GM21447 (cell line): ENCODE measurements around the gene RHOG.
"Not testable (repeated sequence)": the region's sequence is repeated elsewhere in the genome, so short reads cannot be mapped to it uniquely, and the experiment has no call there.

Source experiments
- ATAC-seq: cut with Tn5 transposase; IDR thresholded peaks from one replicate; pipeline ENCODE4 v1.9.1; 2021; ENCODE audit not compliant: unreplicated experiment

The RHOG gene

DNA sequence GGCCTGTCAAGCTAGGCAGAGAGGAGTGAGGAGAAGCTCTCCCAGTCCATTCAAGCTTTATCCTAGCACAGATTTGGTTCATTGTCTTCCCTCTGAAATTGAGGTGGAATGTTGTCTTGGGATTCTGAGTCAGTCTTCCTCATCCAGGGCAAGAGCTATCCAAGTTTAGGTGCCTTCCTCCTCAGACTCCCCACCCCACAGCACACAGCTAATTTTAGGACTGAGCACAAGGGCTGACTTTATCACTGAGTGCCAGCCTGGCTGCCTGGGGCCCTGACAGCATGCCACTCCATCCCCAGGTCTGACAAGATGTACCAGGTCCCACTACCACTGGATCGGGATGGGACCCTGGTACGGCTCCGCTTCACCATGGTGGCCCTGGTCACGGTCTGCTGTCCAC lies 29.8 kb downstream of the RHOG start:
- no peak for ATAC-seq

DNA sequence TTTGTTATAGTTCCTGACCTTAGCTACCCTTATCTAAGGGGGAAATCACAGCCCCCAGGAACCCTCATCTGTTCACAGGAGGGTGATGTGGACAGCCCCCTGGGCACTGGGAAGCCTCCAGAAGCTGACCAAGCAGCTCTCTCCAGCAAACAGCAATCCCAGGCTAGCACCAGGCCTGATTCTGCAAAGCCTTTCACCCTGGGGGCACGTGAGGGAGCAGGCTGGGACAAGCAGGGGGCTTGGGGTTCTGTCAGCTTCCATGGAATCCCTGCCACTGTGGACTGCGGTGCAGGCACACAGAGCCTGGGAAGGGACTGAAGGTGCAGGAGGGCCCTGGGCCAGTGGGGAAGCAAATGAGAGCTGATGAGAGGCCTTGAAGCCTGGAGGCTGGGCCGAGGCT lies 30.3 kb downstream of the RHOG start:
- no peak for ATAC-seq

DNA sequence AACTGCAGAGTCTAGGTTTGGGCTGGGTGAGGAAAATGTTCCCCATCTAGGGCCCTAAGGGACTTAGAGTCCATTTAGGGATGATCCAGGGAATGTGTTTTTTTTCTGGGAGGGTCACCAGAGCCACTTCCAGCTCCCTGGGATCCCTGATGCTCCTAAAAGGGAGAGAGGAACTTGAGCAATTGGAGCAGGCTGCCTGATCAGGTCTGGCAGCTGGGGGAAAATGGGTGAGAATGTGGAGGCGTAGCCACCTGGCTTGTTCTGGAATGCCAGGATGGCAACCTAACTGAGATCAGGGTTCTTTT lies 31.2 kb downstream of the RHOG start:
- no peak for ATAC-seq

DNA sequence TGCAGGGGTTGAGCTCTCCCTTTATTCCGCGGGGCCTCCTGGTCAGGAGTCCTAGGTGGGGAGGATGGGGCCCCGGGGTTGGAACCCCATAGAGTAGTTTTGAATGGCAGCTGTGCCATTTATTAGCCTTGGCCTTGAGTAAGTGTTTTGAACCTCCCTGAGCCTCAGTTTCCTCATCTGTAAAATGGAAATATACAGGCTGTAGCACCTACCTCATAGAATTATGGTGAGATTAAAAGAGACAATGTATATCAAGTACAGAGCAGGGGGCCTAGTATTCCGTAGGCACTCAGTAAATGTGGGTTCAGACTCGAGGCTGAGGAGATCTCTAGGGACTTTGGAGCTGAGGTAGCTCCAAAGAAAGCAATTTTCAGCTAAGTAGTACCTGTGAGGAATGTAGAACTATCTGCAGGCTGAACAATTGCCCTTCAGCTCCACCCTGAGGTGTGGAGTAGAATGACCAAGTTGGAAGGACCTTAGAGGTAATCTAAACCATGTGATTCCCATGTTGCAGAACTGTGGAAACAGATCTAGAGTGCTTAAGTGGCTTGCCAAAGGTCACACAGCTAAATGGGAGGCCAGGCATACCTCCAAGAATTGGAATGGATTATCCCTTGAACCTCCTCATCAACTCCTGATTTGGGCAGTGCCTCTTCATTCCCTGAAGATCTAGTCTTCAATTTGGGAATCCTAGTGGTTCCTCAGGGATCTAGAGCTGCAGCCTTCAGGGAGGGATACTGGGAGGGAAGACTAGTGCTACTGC lies 31.7 kb downstream of the RHOG start:
- ATAC-seq = peak; percentile 78

DNA sequence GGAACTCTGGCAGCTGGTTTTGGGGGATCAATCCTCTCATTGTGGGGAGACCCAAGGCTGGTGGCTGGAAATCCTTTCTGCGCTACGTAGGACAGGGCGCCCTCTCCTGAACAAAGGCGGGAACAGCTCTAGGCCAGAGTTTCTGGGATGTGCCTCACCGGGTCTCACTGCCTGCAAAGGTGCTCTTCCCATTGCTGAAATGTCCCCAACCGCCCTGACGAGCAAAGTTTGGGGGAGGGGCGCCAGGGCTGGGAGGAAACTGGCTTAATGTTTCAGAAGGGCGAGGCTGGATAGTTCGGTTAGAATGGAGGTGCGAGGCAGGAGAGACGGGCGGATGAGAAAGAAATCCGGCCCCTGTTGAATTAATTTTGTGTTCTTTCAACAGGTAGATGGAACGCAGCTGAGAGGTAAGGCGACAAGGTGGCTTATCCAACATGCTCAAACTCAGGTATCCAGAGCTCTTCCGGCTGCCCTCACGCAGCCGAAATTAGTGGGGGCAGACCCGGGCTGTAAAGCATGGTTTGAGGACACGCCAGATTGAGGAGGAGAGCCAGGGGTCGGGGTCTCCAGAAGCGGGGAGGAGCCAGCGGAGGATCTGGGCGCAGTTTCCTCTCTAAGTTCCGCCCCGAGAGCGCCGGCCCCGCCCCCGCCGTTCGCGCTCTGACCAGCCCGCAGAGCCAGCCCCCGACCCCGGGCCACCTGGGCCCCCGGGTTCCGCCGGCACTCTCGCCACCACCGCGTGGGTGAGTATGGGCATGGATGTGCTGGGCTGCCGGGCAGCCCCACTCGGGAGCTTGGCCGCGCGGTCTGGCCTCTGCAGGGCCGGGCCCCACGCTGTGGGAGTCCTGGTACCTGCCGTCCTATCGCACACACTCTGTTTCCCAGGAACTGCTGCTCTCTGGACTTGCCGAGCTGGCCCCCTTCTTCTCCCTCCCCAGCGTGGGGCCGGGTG lies 32.6 kb downstream of the RHOG start, which contains the start of gene PGAP2:
PGAP2 (plus strand) TSS at position 652 of the 952 bp plus-strand sequence. CDS start 2,700 bp downstream, outside the sequence.
- ATAC-seq = peak; percentile 66

DNA sequence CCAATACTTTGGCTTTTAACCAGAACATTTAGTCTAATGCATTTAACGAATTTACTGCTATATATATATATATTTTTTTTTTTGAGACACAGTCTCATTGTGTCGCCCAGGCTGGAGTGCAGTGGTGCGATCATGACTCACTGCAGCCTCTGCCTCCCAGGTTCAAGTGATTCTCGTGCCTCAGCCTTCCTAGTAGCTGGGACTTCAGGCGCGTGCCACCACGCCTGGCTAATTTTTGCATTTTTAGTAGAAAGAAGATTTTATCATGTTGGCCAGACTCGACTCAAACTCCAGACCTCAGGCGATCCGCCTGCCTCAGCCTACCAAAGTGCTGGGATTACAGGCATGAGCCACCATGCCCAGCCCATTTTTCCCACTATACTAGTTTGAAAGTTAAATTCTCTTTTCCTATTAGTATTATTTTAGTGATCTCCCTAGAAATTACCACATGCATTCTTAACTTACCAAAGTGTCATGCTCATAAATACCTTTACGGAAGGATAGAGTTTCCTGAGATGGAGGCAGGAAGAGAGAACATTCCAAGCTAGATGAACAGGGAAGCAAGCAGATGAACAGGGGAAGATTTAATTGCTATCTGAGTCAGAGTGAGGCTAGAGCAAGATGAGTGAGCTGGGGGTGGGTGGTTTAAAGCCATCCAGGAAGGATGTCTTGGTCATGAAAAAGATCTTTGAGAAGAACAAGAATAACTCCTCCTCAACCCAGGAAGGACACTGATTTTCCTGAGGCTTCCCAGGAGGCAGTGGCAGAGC lies 36.8 kb downstream of the RHOG start:
- ATAC-seq = no peak

DNA sequence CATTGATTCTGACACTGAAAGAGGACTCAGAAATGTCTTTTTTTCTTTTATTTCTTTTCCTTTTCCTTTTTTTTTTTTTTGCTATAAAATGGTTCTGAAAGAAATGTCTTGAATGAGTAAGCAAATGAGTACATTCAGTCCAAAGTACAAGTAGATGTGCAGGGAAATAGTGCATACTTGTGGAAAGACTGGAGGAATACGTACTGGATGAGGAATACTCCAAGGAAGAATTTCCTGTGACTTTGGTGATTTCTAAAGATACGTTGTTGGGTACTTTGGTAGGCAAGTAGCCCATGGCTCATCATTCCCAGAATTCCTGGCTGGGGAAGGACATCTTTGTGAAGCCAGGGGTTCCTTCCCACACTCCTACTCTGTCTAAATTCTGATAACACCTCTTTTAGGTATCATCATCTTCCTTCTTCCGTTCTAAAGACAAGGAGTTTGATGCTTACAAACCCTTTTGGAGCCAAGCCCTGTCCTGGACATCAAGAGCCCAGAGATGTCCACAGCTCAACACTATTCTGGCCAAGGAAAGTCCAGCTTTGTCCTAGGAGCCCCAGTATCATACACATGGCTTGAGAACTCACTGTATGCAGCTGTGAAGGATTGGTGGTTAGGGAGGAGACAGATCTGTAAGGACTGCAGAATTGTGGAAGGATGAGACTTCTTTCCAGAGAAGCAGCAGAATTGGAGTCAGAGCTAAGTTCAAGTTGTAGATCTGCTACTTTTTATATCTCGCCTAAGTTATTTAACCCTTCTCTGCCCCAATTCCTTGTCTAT lies 38.6 kb downstream of the RHOG start:
- no peak for ATAC-seq

DNA sequence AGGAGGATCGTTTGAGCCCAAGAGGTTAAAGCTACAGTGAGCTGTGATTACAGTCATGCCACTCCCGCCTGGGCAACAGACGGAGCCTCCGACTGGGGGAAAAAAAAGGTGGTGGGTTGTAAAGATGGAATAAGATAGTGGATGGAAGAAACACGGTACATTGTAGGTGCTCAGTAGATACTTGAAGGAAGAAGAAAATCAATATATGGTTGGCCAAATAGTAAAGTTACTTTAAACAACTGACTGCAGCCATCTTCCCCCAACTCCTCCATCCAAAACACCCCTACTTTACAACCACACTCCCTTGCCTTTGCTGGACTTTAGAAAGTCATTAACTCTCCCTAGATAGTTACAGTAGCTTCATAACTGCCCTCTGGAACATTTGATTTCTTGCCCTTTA lies 40.9 kb downstream of the RHOG start:
- ATAC-seq = no peak

DNA sequence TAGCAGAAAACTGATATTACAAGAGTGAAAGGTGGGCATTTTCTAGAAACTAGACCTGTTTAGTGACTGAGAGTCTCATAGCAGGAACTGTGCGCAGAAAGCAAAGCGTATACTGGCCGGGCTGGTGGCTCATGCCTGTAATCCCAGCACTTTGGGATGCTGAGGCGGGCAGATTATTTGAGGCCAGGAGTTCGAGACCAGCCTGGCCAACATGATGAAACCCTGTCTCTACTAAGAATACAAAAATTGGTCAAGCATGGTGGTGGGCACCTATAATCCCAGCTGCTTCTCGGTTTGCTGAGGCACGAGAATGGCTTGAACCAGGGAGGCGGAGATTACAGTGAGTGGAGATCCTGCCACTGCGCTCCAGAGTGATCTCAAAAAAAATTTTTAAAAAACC lies 41.6 kb downstream of the RHOG start:
- ATAC-seq = no peak

DNA sequence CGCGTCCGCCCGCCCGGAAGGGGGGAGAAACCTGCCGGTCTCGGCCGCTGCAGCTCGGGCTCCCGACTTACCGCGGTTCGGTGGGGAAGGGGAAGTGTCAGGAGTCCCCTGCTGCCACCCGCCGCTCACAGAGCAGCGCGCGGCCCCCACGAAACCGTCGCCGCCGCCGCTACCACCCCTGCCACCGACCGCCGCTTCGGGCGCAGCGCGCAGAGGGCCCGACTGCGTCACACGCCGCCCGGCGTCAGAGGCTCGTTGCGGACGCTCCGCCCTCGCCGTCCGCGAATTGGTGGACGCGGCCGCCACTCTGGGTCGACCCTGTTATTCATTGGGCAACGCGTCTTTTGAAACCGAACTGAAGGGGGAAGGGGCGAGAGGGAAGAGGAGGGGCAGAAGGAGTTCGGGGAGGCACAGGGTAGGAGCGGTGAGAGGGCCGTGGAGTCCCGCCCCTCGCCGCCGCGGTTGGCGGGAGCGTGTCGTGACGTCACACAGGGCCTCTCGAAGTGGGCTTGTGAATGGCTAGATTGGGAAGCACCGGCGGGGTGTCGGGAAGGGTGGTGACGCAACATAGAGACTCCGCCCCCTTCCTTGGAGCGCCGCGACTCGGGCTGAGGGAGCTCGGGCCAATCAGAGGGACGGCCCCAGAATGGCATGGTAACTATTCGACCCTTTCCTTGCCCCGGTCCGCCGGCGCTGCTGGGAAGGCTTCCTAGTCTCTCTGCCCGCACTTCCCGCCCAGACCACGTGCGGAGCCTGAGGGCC lies 43.2 kb downstream of the RHOG start, which contains the start of gene NUP98:
NUP98 (minus strand) TSS at position 226 of the 762 bp plus-strand sequence. CDS start 15,437 bp downstream, outside the sequence.
- peak; percentile 89 for ATAC-seq

DNA sequence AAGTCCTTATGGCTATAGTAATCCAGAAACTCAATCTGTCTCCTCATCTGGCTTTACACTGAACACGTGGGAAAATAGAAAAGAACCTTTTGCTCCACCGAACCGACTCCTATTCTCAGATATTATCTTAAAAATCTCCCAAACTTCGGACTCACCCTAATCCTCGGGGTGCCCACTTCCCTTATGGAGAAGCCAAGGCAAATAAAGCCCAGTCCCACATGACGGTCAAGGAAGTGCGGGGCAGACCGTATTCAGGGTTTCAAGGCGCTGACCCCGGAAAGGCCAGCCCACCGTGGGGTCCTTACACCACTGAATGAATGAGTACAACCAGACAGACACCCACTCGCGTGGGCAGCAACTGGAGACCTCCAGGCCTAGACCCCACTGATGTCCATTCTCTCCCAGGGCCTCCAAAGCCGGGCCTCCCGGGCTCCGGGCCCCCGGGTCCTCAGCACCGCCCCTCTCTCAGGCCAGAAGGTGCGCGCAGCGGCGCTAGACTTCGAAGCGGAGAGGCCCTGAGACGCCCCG lies 43.9 kb downstream of the RHOG start:
- peak; percentile 33 for ATAC-seq

DNA sequence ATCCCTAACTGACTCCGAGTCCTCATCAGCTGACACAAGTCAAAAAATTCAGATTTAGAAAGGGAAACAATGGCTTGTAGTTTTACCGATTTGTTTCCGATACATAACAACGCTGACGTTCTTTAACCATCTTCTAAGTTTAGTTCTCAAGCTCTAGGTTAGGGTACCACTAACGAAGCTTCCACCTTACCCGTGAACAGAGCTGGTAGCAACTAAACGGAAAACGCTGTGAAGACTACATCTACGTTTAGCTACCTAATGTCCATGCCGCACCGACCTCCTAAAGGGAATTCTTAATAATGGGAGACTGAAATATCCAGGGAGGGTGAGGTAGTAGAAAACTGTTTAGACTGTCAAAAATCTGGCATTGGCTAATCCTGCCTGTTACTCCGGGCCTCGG lies 44.4 kb downstream of the RHOG start:
- no peak for ATAC-seq

DNA sequence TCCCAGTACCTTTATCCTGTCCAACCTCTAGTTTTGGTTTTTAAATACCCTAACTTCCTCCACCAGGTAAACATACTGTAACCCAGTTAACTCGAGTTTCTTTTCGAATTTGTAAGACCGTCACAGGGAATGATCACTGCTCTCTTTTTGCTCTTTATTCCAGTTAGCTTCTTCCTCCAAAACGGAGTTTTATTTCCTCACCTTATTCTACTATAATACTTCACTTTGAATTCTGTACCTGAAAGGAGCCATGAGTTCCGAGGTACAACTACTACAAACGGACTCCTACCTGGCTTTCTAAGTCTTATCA lies 44.8 kb downstream of the RHOG start:
- ATAC-seq = no peak

DNA sequence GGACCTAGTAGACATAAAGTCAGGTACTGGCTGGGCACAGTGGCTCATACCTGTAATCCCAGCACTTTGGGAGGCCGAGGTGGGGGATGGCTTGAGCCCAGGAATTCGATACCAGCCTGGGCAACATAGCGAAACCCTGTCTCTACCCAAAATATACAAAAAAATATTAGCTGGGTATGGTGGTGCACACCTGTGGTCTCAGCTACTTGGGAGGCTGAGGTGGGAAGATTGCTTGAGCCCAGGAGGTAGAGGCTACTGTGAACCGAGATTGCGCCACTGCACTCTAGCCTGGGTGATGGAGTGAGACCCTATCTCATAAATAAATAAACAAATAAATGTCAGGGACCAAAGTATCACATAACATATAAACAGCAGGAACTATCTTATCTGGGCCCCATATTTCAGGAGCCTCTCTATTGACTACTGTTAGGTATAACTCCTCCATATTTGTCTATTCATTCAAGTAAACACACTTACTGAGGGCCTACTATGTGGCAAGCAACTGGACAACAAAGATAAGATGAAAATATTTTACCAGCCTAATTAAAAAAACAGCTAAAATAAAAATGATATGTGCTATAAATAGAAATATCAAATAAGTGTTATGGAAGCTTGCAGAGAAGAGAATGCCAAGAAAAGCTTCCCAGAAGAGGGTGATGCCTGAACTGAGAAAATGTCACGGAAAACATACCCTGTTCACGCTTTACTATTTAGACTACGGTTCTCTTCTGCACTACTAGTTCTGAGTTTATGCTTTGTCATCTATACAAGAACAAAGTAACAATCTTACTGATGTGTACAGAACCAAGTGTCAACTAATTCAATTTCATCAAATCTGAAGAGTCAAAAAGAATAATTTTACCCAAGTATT lies 45.4 kb downstream of the RHOG start:
- ATAC-seq = no peak

DNA sequence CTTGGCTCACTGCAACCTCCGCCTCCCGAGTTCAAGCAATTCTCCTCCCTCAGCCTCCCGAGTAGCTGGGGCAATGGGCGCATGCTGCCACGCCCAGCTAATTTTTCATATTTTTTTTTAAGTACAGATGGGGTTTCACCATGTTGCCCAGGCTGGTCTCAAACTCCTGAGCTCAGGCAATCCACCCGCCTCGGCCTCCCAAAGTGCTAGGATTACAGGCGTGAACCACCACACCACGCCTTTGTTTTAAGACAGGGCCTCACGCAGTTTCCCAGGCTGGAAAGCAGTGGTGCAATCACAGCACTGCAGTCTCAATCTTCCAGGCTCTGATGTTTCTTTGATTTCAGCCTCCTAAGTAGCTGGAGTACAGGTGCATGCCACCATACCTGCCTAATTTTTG lies 46.4 kb downstream of the RHOG start:
- not testable (repeated sequence) for ATAC-seq

DNA sequence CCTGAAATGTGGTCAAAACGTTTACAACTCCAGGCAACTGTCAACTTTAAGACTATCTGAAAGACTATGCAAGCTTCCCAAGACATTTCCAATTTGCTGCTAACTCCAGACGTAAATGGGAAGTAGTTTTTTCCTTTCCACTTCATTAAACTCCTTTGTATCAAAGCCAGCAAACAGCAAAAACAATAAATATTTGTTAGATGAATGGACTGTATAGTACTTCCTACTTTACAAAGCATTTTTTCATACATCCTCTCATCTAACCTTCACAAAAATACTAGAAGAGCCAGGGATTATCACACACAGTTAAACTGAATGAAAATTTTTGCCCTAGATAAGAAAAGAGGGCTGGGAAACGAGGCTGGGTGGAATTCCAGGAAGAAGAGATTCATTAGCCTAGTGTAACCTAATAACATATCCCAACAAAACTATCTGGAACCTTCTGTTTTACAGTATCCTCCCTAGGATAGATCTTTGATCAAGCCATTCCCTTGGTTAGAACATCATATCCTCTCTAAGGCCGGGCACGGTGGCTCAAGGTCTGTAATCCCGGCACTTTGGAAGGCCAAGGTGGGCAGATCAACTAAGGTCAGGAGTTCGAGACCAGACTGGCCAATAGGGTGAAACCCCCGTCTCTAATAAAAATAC lies 53.9 kb downstream of the RHOG start:
- ATAC-seq = no peak

DNA sequence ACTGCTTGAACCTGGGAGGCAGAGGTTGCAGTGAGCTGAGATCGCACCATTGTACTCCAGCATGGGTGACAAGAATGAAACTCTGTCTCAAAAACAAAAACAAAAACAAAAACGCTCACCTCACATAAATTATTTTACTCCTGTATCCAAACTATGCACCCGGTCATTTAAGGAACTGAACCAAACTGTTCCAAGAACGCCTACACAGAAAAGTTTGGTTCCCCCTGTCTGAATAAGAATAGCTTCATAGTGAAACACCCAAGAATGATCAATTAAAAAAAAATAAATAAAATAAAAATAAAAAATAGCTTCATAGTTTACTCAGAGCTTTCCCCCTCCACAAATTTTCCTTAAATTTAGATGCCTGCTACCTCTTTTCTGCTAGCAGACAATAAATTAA lies 57.1 kb downstream of the RHOG start:
- ATAC-seq = no peak

DNA sequence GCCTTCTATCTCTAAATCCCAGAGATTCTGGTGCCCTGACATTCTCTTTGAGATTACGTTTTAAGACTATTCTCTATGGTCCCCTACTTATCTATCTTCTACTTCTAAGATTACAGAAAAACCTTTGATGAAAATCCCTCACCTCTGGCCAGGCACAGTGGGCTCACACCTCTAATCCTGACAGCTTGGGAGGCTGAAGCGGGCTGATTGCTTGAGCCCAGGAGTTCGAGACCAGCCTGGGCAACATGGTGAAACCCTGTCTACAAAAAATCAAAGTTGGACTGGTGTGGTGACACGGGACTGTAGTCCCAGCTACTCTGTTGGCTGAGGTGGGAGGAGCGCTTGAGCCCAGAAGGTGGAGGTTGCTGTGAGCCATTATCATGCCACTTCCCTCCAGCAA lies 57.8 kb downstream of the RHOG start:
- ATAC-seq = no peak
